Osteocyte (in vitro differentiated cells): ENCODE measurements around the gene ATF6. TPM values are rescaled to one million over a fixed set of nuclear protein-coding genes. Genes with fewer than 3 reads are reported as not detected.

Experiments used
- DNase-seq: peaks from one replicate; pipeline ENCODE4 v3.0.0; 2021; ENCODE audit warnings: mixed read lengths; ENCODE audit not compliant: unreplicated experiment; ENCODE audit errors: extremely low spot score
- H3K27ac Mint-ChIP-seq: one replicate; pipeline ENCODE4 v1.8.0; 2021; ENCODE audit warnings: mild to moderate bottlenecking, mixed read lengths; ENCODE audit not compliant: unreplicated experiment
- H3K27me3 Mint-ChIP-seq: one replicate; pipeline ENCODE4 v1.8.0; 2021; ENCODE audit warnings: mixed read lengths; ENCODE audit not compliant: unreplicated experiment
- H3K36me3 Mint-ChIP-seq: one replicate; pipeline ENCODE4 v1.8.0; 2021; ENCODE audit warnings: mixed read lengths; ENCODE audit not compliant: unreplicated experiment
- H3K4me1 Mint-ChIP-seq: one replicate; pipeline ENCODE4 v1.8.0; 2021; ENCODE audit warnings: mixed read lengths; ENCODE audit not compliant: unreplicated experiment
- H3K4me3 Mint-ChIP-seq: one replicate; pipeline ENCODE4 v1.8.0; 2021; ENCODE audit warnings: mild to moderate bottlenecking, moderate library complexity, mixed read lengths; ENCODE audit not compliant: unreplicated experiment
- H3K9me3 Mint-ChIP-seq: one replicate; pipeline ENCODE4 v1.8.0; 2021; ENCODE audit warnings: mixed read lengths; ENCODE audit not compliant: unreplicated experiment
- total RNA-seq: library from RNA; stranded (reverse); gene quantifications from 2 replicates; pipeline ENCODE4 v1.2.1, GENCODE V29; 2021
- TF ChIP-seq, protein P1 (sequence below): fragments of 200-600 bp; sonication (generic); IDR thresholded peaks from 2 replicates; pipeline ENCODE4 v1.5.0; 2021; ENCODE audit warnings: antibody characterized with exemption, mild to moderate bottlenecking, moderate library complexity

Gene ATF6
- total RNA-seq, 1 donor from 2014 or later: 29.7 TPM

DNA sequence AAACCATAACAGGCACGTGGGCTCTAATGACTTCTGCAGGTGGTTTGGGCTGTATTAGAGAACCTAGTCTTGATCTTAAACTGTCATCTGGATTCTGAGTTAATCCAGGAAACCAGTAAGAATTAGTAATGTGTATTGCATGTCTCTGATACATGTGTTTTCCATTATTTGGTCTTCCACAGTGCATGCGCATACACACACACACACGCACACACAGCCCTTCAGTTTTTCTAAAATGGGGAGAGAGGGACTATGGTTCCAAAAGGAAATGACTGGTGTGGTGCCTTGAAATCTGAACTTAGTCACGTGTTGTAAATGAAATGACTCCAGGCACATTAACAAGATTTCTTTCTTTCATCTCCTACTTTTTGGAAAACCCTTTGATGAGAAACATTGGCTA, 190.0 kb downstream of the ATF6 start:
- Mint-ChIP-seq H3K4me1 (peaks cover 63% of the 10 kb centered on the region), H3K27me3 (no peaks in the 10 kb centered on the region), H3K9me3 (no peaks in the 10 kb centered on the region), H3K27ac (peak overlapping the region; percentile 82), H3K36me3 (peaks cover 12% of the 10 kb centered on the region), H3K4me3 (no peak overlapping the region)
- TF ChIP-seq, protein P1, sequence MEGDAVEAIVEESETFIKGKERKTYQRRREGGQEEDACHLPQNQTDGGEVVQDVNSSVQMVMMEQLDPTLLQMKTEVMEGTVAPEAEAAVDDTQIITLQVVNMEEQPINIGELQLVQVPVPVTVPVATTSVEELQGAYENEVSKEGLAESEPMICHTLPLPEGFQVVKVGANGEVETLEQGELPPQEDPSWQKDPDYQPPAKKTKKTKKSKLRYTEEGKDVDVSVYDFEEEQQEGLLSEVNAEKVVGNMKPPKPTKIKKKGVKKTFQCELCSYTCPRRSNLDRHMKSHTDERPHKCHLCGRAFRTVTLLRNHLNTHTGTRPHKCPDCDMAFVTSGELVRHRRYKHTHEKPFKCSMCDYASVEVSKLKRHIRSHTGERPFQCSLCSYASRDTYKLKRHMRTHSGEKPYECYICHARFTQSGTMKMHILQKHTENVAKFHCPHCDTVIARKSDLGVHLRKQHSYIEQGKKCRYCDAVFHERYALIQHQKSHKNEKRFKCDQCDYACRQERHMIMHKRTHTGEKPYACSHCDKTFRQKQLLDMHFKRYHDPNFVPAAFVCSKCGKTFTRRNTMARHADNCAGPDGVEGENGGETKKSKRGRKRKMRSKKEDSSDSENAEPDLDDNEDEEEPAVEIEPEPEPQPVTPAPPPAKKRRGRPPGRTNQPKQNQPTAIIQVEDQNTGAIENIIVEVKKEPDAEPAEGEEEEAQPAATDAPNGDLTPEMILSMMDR: no peak
- no peak for DNase-seq

DNA sequence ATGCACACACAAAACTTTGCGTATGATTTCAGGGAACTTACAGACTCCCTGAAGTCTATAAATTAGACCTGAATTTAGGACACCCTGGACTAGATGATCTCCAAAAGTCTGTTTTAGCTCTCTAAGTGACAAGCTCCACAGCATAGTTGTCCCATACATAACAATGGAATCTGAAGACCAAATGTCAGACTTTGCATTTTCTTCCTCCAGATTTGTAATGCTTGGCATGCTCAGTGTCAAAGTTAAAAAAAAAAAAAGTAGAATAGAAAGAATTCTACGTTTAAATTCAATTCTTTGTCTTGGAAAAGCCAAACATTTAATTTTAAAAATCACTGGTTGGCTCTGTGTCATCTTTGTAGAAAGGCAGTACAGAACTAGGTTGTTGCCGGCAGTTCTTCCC, 190.8 kb downstream of the ATF6 start:
- no peak overlapping the region for H3K4me3 Mint-ChIP-seq
- peaks cover 71% of the 10 kb centered on the region for H3K4me1 Mint-ChIP-seq
- TF ChIP-seq, protein P1: no peak
- H3K36me3 Mint-ChIP-seq: peaks cover 12% of the 10 kb centered on the region
- H3K9me3 Mint-ChIP-seq: no peaks in the 10 kb centered on the region
- H3K27ac Mint-ChIP-seq: peak overlapping the region; percentile 82
- no peaks in the 10 kb centered on the region for H3K27me3 Mint-ChIP-seq
- no peak for DNase-seq

DNA sequence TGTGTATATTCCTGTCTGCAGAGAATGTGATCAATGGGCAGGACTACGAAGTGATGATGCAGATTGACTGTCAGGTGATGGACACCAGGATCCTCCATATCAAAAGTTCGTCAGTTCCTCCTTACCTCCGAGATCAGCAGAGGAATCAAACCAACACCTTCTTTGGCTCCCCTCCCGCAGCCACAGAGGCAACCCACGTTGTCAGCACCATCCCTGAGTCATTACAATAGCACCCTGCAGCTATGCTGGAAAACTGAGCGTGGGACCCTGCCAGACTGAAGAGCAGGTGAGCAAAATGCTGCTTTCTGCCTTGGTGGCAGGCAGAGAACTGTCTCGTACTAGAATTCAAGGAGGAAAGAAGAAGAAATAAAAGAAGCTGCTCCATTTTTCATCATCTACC, 192.3 kb downstream of the ATF6 start:
- peaks cover 12% of the 10 kb centered on the region for H3K36me3 Mint-ChIP-seq
- peaks cover 79% of the 10 kb centered on the region for H3K4me1 Mint-ChIP-seq
- H3K9me3 Mint-ChIP-seq: no peaks in the 10 kb centered on the region
- TF ChIP-seq, protein P1: no peak
- no peak for DNase-seq
- no peak overlapping the region for H3K27ac Mint-ChIP-seq
- no peak overlapping the region for H3K4me3 Mint-ChIP-seq
- H3K27me3 Mint-ChIP-seq: no peaks in the 10 kb centered on the region

DNA sequence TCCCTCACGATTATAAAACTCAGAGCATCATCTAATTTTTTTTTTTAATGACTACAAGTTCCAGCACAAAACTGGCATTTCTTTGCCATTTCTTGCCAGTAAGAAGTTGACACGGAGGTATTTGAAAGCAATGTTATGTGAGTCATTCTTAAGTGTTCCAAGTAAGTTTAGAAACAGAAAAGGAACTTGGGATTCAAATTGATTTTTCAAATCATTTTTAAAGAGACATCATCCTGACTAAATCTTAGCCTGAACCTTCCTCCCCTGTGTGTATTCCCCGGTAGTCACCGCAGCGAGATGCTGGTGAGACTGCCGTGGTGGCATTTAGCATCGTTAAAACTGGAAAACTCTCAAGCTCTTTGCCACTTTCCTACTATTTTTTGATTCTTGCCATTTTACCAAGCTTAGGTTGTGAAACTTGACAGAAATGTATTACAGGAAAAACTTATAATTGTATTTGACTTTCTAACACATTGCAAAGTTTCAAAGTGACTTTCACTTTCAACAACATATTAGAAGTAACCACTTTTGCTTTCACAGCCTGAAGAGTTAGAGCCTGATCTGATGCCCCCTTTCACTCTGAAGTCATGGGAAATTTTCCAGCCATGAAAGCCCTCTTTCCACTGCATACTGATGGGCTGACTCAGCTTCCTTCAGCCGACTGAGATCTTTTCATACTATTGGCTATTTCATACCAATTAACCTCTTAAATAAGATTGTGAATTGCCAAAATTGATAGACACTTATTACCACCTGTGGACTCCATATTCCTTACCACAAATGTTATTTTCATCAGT, 196.2 kb downstream of the ATF6 start:
- H3K27ac Mint-ChIP-seq: peak overlapping the region; percentile 99
- H3K4me1 Mint-ChIP-seq: peaks cover 43% of the 10 kb centered on the region
- peak overlapping the region; percentile 81 for H3K4me3 Mint-ChIP-seq
- peaks cover 15% of the 10 kb centered on the region for H3K36me3 Mint-ChIP-seq
- H3K9me3 Mint-ChIP-seq: no peaks in the 10 kb centered on the region
- H3K27me3 Mint-ChIP-seq: no peaks in the 10 kb centered on the region
- DNase-seq: no peak
- TF ChIP-seq, protein P1: no peak

DNA sequence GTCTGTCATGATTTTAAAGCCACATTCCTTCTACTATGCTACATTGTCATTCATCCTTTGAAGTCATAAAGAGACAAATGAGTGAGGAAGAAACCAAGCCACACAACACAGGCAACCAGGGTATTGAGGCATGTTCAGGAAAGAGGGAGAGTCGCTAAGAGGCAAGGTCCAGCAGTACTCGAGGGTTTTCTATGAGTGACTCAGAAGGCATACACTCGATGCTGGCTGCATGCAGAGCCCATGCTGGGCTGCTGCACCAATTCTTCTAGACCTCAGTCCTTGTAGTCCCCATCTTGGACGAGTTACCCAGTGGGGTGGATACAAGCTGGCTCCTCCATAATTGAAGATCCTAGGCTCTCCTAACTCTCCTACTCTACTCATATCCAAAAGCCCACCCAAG, 199.9 kb downstream of the ATF6 start:
- Mint-ChIP-seq H3K9me3 (no peaks in the 10 kb centered on the region), H3K36me3 (peaks cover 4% of the 10 kb centered on the region), H3K4me1 (peaks cover 39% of the 10 kb centered on the region), H3K27ac (no peak overlapping the region), H3K27me3 (no peaks in the 10 kb centered on the region), H3K4me3 (no peak overlapping the region)
- no peak for DNase-seq
- TF ChIP-seq, protein P1: no peak
